ENCODE data around the gene SIX3.

SIX3 gene

GRCh38 chr2:44952143-44952805 is 10.8 kb downstream of the SIX3 start:
- no peak for DNase-seq (ENCODE audit: low read depth, low spot score)
- peak; percentile 87 for TF ChIP-seq CTCF (IDR thresholded peaks at IDR 0.05; ENCODE audit: insufficient read depth, low read length, missing control alignments)
- peak overlapping the region; percentile 33 for H3K4me3 ChIP-seq (ENCODE audit: low read depth, low read length)
- POLR2A ChIA-PET, result no interaction called here
- CTCF ChIA-PET, result interaction anchor here (0.6 to 3.9 kb wide), 8 partner anchors 12 to 584 kb away, joined by 3 to 24 read pairs (median 4); no protein-coding TSS in a partner anchor

DNA sequence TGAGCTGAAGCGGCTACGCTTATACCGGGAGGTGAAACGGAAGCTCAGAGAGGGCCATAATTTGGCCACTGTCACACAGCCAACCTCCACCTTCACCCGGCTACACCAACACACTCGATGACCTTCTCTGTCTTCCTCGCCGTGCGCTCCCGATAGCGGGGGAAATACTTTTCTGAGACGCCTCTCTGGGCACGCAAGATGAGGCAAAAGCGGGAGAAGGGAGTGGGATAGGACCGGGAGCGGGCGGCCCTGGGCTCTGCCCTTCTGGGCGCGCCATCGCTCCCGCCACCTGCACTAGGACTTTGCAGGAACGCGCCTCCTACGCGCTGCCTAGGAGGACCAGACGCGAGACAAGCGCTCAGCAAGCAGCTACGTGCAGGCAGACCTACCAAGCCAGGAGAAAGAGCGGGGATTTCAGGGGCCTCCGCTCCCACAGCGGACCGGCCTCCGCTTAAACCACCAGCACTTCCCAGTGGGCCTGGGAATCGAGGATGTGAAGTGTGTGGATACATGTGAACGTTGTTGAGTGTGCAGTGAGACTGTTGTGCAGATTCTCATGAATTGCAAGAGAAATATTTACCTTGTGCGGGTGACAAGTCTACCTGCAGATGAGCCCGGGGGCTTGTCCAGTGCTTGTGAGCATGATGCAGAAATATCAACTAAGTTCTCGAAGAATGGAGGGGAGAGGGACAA is 11.4 kb downstream of the SIX3 start:
- no peak for DNase-seq (ENCODE audit: low read depth, low spot score)
- ChIA-PET POLR2A (no interaction called here), CTCF (interaction anchor here (0.6 to 3.9 kb wide), 8 partner anchors 12 to 585 kb away, joined by 3 to 24 read pairs (median 4); no protein-coding TSS in a partner anchor)
- TF ChIP-seq CTCF (IDR thresholded peaks at IDR 0.05; ENCODE audit: insufficient read depth, low read length, missing control alignments), result no peak
- peak overlapping the region; percentile 33 for H3K4me3 ChIP-seq (ENCODE audit: low read depth, low read length)

GRCh38 chr2:44953499-44953883 is 12.0 kb downstream of the SIX3 start:
- no peak overlapping the region for H3K4me3 ChIP-seq (ENCODE audit: low read depth, low read length)
- ChIA-PET POLR2A (no interaction called here), CTCF (interaction anchor here (1.0 to 6.2 kb wide), 6 partner anchors 12 to 564 kb away, joined by 3 to 195 read pairs (median 44); no protein-coding TSS in a partner anchor)
- TF ChIP-seq CTCF (IDR thresholded peaks at IDR 0.05; ENCODE audit: insufficient read depth, low read length, missing control alignments), result no peak
- DNase-seq (ENCODE audit: low read depth, low spot score), result no peak

GRCh38 chr2:44954447-44954888 is 13.0 kb downstream of the SIX3 start:
- DNase-seq (ENCODE audit: low read depth, low spot score), result no peak
- ChIA-PET POLR2A (no interaction called here), CTCF (interaction anchor here (0.7 to 6.2 kb wide), 23 partner anchors 8 to 916 kb away, joined by 3 to 195 read pairs (median 5); no protein-coding TSS in a partner anchor)
- H3K4me3 ChIP-seq (ENCODE audit: low read depth, low read length), result no peak overlapping the region
- TF ChIP-seq CTCF (IDR thresholded peaks at IDR 0.05; ENCODE audit: insufficient read depth, low read length, missing control alignments), result no peak

DNA sequence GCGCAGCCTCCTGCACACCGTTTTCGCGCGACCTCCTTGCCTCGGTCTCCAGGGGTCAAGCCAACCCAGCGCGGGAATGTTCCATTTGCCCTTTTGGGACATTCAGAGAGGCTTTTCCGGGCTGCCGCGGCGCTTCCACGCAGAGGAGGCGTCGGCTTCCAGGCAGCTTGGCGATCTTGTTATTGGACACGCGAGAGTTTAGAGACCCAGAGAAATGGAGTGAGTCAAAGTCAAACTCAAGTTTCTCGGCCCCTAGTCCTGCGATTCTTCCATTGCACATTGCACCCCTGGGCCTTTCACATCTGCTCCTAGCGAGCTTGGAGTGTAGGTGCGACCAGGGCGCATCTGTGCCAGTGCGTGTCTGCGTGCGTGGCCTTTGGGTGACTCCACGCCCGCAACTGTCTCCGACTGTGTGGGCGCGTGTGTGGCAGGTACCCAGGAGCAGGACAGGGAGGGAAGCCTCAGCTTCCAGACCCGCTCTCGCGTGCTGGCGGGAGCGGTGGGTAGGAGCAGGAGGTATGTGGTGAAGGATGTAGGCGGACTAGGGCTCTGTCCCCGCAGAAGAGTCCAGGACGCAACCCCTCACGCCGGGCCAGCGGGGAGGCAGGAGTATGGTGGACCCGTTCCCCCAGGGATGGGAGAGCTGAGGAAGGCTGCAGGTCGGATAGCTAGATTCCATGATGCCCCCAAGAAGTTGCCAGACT is 13.5 kb downstream of the SIX3 start:
- ChIA-PET POLR2A (no interaction called here), CTCF (interaction anchor here (0.6 to 6.2 kb wide), 37 partner anchors 9 to 917 kb away, joined by 3 to 195 read pairs (median 4); partner anchors contain the start of genes CAMKMT and PREPL)
- TF ChIP-seq CTCF (IDR thresholded peaks at IDR 0.05; ENCODE audit: insufficient read depth, low read length, missing control alignments), result no peak
- peak overlapping the region; percentile 12 for H3K4me3 ChIP-seq (ENCODE audit: low read depth, low read length)
- no peak for DNase-seq (ENCODE audit: low read depth, low spot score)
